Measurements from ENCODE around the gene MAN1A2. TPM values are rescaled to one million over a fixed set of nuclear protein-coding genes. Genes with fewer than 3 reads are reported as not detected.

Gene MAN1A2
- total and polyA plus RNA-seq, 2 experiments from 2014 or later: 22.8 to 48.1 TPM

DNA sequence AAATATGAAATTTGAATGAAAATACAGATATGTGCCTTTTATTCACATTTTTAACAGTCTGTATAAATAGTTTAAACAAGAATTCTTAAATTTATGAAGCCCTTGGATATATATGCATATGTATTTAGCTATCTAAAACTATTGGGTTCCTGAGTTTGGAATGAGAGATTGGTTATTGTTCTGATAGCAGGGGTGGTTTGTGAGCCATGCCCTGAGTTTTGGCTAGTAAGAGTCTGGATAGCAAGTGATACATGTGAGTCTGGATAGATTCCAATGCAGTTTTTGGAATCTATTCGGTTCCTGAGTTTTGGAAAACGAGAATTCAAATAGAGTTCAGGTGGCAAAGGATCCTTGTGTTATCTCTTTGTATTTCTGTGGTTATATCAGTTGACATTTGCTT is 2.8 kb downstream of the MAN1A2 start:
- H4K20me1 ChIP-seq (ENCODE audit: insufficient read depth): peaks cover 10% of the 10 kb centered on the region
- no peaks in the 10 kb centered on the region for H3K27me3 ChIP-seq (replicated peaks; ENCODE audit: insufficient read depth)
- peak; percentile 42 for DNase-seq
- H3K9me2 ChIP-seq (ENCODE audit: insufficient read depth): no peaks in the 10 kb centered on the region
- in situ Hi-C loops (cut with MboI): no loop called here
- peak overlapping the region; percentile 95 for H3K4me3 ChIP-seq
- H3K9me3 ChIP-seq (ENCODE audit: low read depth): no peaks in the 10 kb centered on the region
- no peak for TF ChIP-seq EZH2phosphoT487 (IDR thresholded peaks at IDR 0.05; ENCODE audit: insufficient read depth, low read depth)
- TF ChIP-seq EZH2 (IDR thresholded peaks at IDR 0.05; ENCODE audit: insufficient read depth, poor library complexity, severe bottlenecking): no peak
- H3K27ac ChIP-seq: no peak overlapping the region
- peak overlapping the region; percentile 86 for H3K9ac ChIP-seq
- peaks cover 46% of the 10 kb centered on the region for H3K4me1 ChIP-seq (ENCODE audit: insufficient read depth)
- peaks cover 89% of the 10 kb centered on the region for H3K79me2 ChIP-seq (ENCODE audit: insufficient read depth)
- WGBS, 2 experiments (ENCODE audit: low coverage in 1 of 2, low lambda C conversion rate in 2 of 2, missing lambda C conversion rate in 2 of 2): 5 to 8% methylated on average over 2 of the region's 2 CpGs
- H3K4me2 ChIP-seq (ENCODE audit: unreplicated experiment): peak overlapping the region; percentile 99
- no peak overlapping the region for H2AFZ ChIP-seq
- no peaks in the 10 kb centered on the region for H3K36me3 ChIP-seq (ENCODE audit: low read depth)
- peaks cover 12% of the 10 kb centered on the region for H3F3A ChIP-seq (ENCODE audit: insufficient read depth)

DNA sequence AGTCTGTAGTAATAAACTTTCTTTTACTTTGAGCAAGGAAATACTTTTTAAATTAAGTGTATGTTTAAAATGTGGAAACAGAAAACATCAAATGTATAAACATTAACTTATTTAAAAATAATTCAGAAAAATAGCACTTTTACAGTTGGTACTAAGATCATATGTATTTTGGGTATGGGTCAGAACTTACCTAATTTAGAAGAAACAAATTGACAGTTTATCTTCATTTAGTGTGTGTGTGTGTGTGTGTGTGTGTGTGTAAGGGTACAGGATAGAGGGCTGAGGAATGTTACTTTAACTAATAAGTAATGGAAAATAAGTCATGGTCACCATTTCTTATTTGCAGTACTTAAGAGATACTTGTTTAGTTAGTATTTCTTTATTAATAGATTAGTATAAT is 3.3 kb downstream of the MAN1A2 start:
- Histone ChIP-seq H2AFZ (no peak overlapping the region), H3K4me1 (ENCODE audit: insufficient read depth) (peaks cover 41% of the 10 kb centered on the region), H3K4me3 (peak overlapping the region; percentile 95), H3K9ac (peak overlapping the region; percentile 86), H3K27ac (no peak overlapping the region), H3K27me3 (replicated peaks; ENCODE audit: insufficient read depth) (no peaks in the 10 kb centered on the region), H3K36me3 (ENCODE audit: low read depth) (no peaks in the 10 kb centered on the region), H3K4me2 (ENCODE audit: unreplicated experiment) (peak overlapping the region; percentile 99), H3K9me3 (ENCODE audit: low read depth) (no peaks in the 10 kb centered on the region), H3F3A (ENCODE audit: insufficient read depth) (peaks cover 8% of the 10 kb centered on the region), H4K20me1 (ENCODE audit: insufficient read depth) (peaks cover 10% of the 10 kb centered on the region), H3K9me2 (ENCODE audit: insufficient read depth) (no peaks in the 10 kb centered on the region), H3K79me2 (ENCODE audit: insufficient read depth) (peaks cover 89% of the 10 kb centered on the region)
- in situ Hi-C loops (cut with MboI): no loop called here
- DNase-seq: peak; percentile 9
- TF ChIP-seq EZH2 (IDR thresholded peaks at IDR 0.05; ENCODE audit: insufficient read depth, poor library complexity, severe bottlenecking): no peak

DNA sequence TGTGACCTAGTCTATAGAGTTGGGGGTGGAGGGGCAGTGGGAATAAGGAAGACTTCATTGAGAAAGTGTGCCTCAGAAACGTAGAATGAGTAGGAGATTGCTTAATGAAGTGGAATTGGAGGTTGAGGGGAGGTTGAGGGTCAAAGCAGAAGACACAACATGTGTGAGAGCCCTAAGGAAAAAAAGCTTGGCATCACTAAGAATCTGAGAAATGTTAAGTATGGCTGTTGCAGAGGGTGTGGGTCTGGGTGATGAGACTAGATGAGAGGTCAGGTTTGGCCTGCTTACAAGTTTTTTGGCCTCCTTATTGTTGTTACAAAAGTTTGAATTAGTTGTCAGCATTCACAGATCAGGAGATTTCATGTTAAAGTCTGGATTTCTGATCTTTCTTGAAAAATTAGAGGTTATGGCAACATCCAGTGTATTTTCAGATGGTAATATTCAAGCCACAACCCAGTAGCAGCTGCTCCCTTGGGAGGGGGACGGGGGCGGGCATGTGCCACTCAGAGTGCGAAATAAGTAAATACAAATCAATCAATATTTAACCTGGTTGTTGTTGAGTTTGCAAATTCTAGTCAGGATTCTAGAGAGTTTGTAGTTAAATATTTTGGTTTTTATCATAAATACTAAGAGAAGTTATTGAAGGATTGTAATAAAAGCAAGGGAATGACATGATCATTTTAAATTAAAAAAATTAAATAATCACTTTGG is 4.3 kb downstream of the MAN1A2 start:
- H3K4me3 ChIP-seq: peak overlapping the region; percentile 95
- peak overlapping the region; percentile 52 for H3K27ac ChIP-seq
- 66 to 77% methylated on average over 4 of the region's 4 CpGs for WGBS, 2 experiments (ENCODE audit: low coverage in 1 of 2, low lambda C conversion rate in 2 of 2, missing lambda C conversion rate in 2 of 2)
- peaks cover 93% of the 10 kb centered on the region for H3K79me2 ChIP-seq (ENCODE audit: insufficient read depth)
- no peaks in the 10 kb centered on the region for H3K27me3 ChIP-seq (replicated peaks; ENCODE audit: insufficient read depth)
- peaks cover 10% of the 10 kb centered on the region for H4K20me1 ChIP-seq (ENCODE audit: insufficient read depth)
- H3K4me2 ChIP-seq (ENCODE audit: unreplicated experiment): peak overlapping the region; percentile 99
- peak; percentile 76 for DNase-seq
- H3K9me3 ChIP-seq (ENCODE audit: low read depth): no peaks in the 10 kb centered on the region
- no peaks in the 10 kb centered on the region; the same call in 1 of the 2 replicates for H3F3A ChIP-seq (ENCODE audit: insufficient read depth)
- in situ Hi-C loops (cut with MboI): no loop called here
- no peak for TF ChIP-seq EZH2phosphoT487 (IDR thresholded peaks at IDR 0.05; ENCODE audit: insufficient read depth, low read depth)
- no peak for TF ChIP-seq EZH2 (IDR thresholded peaks at IDR 0.05; ENCODE audit: insufficient read depth, poor library complexity, severe bottlenecking)
- peaks cover 35% of the 10 kb centered on the region for H3K4me1 ChIP-seq (ENCODE audit: insufficient read depth)
- H3K36me3 ChIP-seq (ENCODE audit: low read depth): no peaks in the 10 kb centered on the region
- 0 out of 2 replicates have a peak overlapping the region, but pooled peaks have one; percentile 19 for H3K9ac ChIP-seq
- H3K9me2 ChIP-seq (ENCODE audit: insufficient read depth): no peaks in the 10 kb centered on the region
- no peak overlapping the region for H2AFZ ChIP-seq

DNA sequence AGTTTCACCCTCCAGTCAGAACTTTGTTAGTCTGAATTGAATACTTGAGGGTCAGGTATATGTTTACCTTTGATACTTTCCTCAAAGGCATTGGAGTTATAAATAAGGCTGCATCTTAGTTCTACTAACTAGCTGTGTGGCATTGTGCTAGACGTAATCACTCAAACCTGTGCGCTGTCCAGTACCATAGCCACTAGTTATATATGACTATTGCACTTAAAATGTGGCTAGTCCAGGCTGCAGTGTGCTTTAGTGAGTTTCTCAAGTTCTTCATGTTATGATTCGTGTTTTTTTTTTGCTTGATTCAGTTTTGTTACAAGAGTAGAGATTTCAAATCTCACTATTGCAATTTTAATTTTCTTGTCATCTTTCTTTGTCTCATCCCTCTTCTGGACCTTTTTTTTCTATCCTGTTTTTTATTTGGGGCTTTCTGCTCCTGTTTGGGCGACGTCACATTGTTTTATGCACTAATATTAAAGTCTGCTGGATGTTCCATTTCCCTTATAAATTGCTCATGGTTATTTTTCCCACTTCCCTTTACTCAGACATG is 5.7 kb downstream of the MAN1A2 start:
- no peak for TF ChIP-seq EZH2 (IDR thresholded peaks at IDR 0.05; ENCODE audit: insufficient read depth, poor library complexity, severe bottlenecking)
- no peak for TF ChIP-seq EZH2phosphoT487 (IDR thresholded peaks at IDR 0.05; ENCODE audit: insufficient read depth, low read depth)
- no peak overlapping the region for H3K4me3 ChIP-seq
- peaks cover 100% of the 10 kb centered on the region for H3K79me2 ChIP-seq (ENCODE audit: insufficient read depth)
- H3K4me2 ChIP-seq (ENCODE audit: unreplicated experiment): no peak overlapping the region
- H3K27me3 ChIP-seq (replicated peaks; ENCODE audit: insufficient read depth): no peaks in the 10 kb centered on the region
- no peak overlapping the region for H3K27ac ChIP-seq
- peaks cover 35% of the 10 kb centered on the region for H3K4me1 ChIP-seq (ENCODE audit: insufficient read depth)
- in situ Hi-C loops (cut with MboI): no loop called here
- H3K9me2 ChIP-seq (ENCODE audit: insufficient read depth): no peaks in the 10 kb centered on the region
- peak; percentile 44 for DNase-seq
- 95 to 98% methylated on average over 5 of the region's 5 CpGs for WGBS, 2 experiments (ENCODE audit: low coverage in 1 of 2, low lambda C conversion rate in 2 of 2, missing lambda C conversion rate in 2 of 2)
- no peak overlapping the region for H2AFZ ChIP-seq
- no peak overlapping the region for H3K9ac ChIP-seq
- H3F3A ChIP-seq (ENCODE audit: insufficient read depth): no peaks in the 10 kb centered on the region; the same call in 1 of the 2 replicates
- H3K9me3 ChIP-seq (ENCODE audit: low read depth): no peaks in the 10 kb centered on the region
- H4K20me1 ChIP-seq (ENCODE audit: insufficient read depth): peaks cover 10% of the 10 kb centered on the region
- H3K36me3 ChIP-seq (ENCODE audit: low read depth): no peaks in the 10 kb centered on the region
